AG04450 (cell line): ENCODE data around the gene RFTN1. TPM values are rescaled to one million over a fixed set of nuclear protein-coding genes. Genes with fewer than 3 reads are reported as not detected.
A peak's percentile ranks its signal among the peaks of the same experiment; 100 is the strongest.

Source experiments
- CTCF ChIA-PET: fragments of 300-600, 350-600 bp; formaldehyde crosslinking; extraction: SDS; loops from one replicate; lab custom pipeline; 2022; ENCODE audit warnings: antibody characterized with exemption, inconsistent platforms; lab: Charles Lee
- POLR2A ChIA-PET: fragments of 350-600 bp; formaldehyde crosslinking; extraction: SDS; loops from one replicate; lab custom pipeline; 2021; ENCODE audit warnings: antibody characterized with exemption, inconsistent platforms; lab: Yijun Ruan, JAX
- DNase-seq: peaks from one replicate; pipeline ENCODE4 v3.0.0-alpha.2; 2011; ENCODE audit warnings: low read depth, low spot score
- H3K27ac ChIP-seq: one replicate; pipeline ENCODE4 v1.5.1; 2012; ENCODE audit warnings: low read depth, low read length, control low read depth
- H3K27me3 ChIP-seq: one replicate; pipeline ENCODE4 v1.6.0; 2012; ENCODE audit warnings: low read length; ENCODE audit not compliant: control insufficient read depth, insufficient read depth
- H3K4me3 ChIP-seq: 2 replicates; pipeline ENCODE4 v1.5.1; 2011; ENCODE audit warnings: mild to moderate bottlenecking, low read depth, low read length, control low read depth
- H3K9me3 ChIP-seq: 2 replicates; pipeline ENCODE4 v1.5.1; 2012; ENCODE audit warnings: low read length; ENCODE audit not compliant: control insufficient read depth, insufficient read depth
- polyA plus RNA-seq: library from polyadenylated mRNA; depleted of rRNA; stranded (reverse); fragments of >200 nt; gene quantifications from 2 replicates; pipeline ENCODE4 v1.2.3, GENCODE V29; 2011
- TF ChIP-seq, protein P1 (sequence below): IDR thresholded peaks from 2 replicates; pipeline ENCODE4 v1.5.1; 2011; ENCODE audit warnings: low read depth, low read length, control low read depth, inconsistent platforms

The RFTN1 gene
- polyA plus RNA-seq, 1 experiment, result 97.3 TPM

GRCh38 chr3:16349986-16350596 is 163.4 kb downstream of the RFTN1 start:
- H3K4me3 ChIP-seq, result no peak overlapping the region
- H3K27ac ChIP-seq, result peak overlapping the region; percentile 75
- CTCF ChIA-PET, result no interaction called here
- TF ChIP-seq, protein P1, sequence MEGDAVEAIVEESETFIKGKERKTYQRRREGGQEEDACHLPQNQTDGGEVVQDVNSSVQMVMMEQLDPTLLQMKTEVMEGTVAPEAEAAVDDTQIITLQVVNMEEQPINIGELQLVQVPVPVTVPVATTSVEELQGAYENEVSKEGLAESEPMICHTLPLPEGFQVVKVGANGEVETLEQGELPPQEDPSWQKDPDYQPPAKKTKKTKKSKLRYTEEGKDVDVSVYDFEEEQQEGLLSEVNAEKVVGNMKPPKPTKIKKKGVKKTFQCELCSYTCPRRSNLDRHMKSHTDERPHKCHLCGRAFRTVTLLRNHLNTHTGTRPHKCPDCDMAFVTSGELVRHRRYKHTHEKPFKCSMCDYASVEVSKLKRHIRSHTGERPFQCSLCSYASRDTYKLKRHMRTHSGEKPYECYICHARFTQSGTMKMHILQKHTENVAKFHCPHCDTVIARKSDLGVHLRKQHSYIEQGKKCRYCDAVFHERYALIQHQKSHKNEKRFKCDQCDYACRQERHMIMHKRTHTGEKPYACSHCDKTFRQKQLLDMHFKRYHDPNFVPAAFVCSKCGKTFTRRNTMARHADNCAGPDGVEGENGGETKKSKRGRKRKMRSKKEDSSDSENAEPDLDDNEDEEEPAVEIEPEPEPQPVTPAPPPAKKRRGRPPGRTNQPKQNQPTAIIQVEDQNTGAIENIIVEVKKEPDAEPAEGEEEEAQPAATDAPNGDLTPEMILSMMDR, result no peak
- no peaks in the 10 kb centered on the region for H3K27me3 ChIP-seq
- H3K9me3 ChIP-seq, result no peaks in the 10 kb centered on the region
- POLR2A ChIA-PET, result interaction anchor here (1.0 kb wide), 1 partner anchor 39 kb away, joined by 3 read pairs; no protein-coding TSS in a partner anchor
- peak; percentile 58 for DNase-seq

DNA sequence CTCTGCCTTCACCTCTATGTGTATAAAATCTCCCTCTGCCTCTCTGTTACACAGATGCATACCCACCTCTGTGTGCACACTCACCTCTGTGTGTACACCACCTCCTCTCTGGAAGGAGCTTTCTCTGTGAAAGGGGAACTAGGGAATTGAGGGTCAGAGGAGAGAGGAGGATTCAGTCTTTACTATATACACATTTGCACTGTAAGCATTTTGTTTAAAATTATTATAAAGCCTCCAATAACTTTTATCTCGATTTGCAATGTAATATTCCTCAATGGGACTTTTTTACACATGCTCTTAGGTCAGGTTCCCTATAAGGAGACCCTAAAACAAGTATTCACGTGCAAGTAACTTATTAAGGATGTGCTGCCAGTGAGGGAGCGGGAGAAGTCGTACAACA is 166.0 kb downstream of the RFTN1 start:
- H3K9me3 ChIP-seq, result no peaks in the 10 kb centered on the region
- no peaks in the 10 kb centered on the region for H3K27me3 ChIP-seq
- no peak for DNase-seq
- ChIA-PET CTCF (no interaction called here), POLR2A (no interaction called here)
- H3K4me3 ChIP-seq, result no peak overlapping the region
- TF ChIP-seq, protein P1, result no peak
- H3K27ac ChIP-seq, result no peak overlapping the region

GRCh38 chr3:16346413-16347081 is 167.0 kb downstream of the RFTN1 start:
- DNase-seq, result no peak
- H3K9me3 ChIP-seq, result no peaks in the 10 kb centered on the region
- TF ChIP-seq, protein P1, result no peak
- POLR2A ChIA-PET, result no interaction called here
- CTCF ChIA-PET, result no interaction called here
- no peak overlapping the region for H3K27ac ChIP-seq
- H3K27me3 ChIP-seq, result no peaks in the 10 kb centered on the region
- no peak overlapping the region for H3K4me3 ChIP-seq

- CTCF ChIA-PET, result no interaction called here
- no peak for DNase-seq
Measured at GRCh38 chr3:16343101-16343500, 170.4 kb downstream of the RFTN1 start.

More at GRCh38 chr3:16343101-16343500, 170.4 kb downstream of the RFTN1 start:
- no peaks in the 10 kb centered on the region for H3K27me3 ChIP-seq
- POLR2A ChIA-PET, result no interaction called here
- H3K9me3 ChIP-seq, result no peaks in the 10 kb centered on the region
- H3K27ac ChIP-seq, result no peak overlapping the region
- H3K4me3 ChIP-seq, result no peak overlapping the region
- TF ChIP-seq, protein P1, result no peak
